ENCODE measurements around the gene ASPHD2.

DNA sequence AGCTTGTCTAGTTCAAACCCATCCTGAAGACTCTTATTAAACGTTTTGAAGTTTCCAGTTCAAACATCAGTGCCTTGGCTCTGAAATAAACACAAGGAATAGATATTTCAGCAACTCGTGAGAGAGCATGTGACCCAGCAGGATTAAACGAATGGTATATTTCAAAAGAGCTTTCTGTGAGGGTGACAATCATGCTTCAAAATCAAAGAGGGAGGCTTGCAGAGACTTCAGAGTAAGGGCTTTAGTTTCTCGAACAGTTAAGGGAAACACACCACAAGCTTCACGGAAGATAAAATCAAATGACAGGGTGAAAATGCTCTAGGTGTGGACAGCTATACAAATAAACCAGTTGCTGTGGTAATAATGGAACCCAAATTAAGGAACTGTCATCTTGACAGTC, 53.1 kb downstream of the ASPHD2 start:
- TF ChIP-seq, protein P1, sequence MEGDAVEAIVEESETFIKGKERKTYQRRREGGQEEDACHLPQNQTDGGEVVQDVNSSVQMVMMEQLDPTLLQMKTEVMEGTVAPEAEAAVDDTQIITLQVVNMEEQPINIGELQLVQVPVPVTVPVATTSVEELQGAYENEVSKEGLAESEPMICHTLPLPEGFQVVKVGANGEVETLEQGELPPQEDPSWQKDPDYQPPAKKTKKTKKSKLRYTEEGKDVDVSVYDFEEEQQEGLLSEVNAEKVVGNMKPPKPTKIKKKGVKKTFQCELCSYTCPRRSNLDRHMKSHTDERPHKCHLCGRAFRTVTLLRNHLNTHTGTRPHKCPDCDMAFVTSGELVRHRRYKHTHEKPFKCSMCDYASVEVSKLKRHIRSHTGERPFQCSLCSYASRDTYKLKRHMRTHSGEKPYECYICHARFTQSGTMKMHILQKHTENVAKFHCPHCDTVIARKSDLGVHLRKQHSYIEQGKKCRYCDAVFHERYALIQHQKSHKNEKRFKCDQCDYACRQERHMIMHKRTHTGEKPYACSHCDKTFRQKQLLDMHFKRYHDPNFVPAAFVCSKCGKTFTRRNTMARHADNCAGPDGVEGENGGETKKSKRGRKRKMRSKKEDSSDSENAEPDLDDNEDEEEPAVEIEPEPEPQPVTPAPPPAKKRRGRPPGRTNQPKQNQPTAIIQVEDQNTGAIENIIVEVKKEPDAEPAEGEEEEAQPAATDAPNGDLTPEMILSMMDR (IDR thresholded peaks at IDR 0.05): no peak
- no peak for TF ChIP-seq POLR2A (IDR thresholded peaks at IDR 0.05)
